GM18526 (cell line): ENCODE measurements around the gene SLC7A1.

Source experiments
- POLR2A ChIP-seq: IDR thresholded peaks from 3 replicates; pipeline ENCODE4 v1.6.1; 2011; ENCODE audit not compliant: insufficient read length; ENCODE audit errors: extremely low read depth

The SLC7A1 gene

DNA sequence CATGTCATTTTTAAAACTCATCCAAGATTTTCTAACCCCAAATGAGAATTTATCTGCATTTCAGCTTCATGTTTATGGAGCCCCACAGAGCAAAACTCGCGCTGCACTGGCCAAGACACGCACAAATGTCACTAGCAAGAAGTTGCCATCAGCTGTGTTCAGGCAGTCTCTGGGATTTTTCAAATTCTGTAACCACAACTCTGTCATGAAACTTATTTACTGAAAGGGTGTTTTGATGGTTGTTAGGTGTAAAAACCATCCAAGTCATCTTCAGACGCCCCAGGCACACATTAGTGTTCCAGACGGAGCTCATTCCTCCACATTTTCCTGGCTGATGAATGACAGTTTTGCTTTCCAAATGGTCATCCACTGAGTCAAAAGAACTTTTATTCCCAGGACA lies 63.4 kb downstream of the SLC7A1 start:
- TF ChIP-seq POLR2A = no peak

DNA sequence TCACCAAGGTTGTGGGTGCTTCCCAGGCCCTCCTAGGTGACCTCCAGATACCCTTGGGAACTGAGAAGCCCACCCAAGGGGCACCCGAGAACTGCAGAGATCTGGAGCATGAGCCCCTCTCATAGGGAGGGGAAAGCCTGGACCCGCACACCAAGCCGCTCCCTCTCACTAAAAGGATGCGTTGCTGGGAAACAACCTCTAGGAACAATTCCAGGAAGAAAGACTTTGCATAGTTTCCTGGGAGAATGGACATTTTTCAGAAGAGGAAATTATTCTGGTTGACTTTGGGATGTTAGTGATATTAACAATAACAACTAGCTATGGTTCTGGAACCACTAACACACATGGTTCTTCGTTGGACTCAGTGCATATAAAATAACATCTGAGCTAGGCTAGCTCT lies 64.6 kb downstream of the SLC7A1 start:
- TF ChIP-seq POLR2A = no peak

- no peak for TF ChIP-seq POLR2A
Observed at GRCh38 chr13:29529754-29530153, 65.7 kb downstream of the SLC7A1 start.

- TF ChIP-seq POLR2A = no peak
Observed at GRCh38 chr13:29527916-29528315, 67.6 kb downstream of the SLC7A1 start.

GRCh38 chr13:29527511-29527910 lies 68.0 kb downstream of the SLC7A1 start:
- TF ChIP-seq POLR2A = no peak

DNA sequence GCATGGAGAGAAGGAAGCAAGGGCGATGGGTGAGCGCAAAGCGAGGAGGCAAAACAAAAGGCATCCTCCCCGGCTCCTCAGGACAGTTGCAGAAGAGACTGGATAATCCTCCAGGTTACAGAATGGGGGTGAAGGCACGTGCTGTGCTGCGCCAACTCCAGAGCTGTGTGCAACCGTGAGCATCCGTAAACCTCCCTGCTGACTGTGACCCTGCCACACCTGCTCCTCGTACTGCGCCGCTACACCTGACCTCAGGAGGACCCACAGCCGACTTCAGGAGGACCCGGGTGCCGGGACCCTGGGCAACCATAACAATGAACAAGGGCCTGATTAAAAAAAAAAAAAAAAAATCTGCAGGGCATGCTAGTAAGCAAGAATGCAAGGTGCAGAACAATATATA lies 68.7 kb downstream of the SLC7A1 start:
- TF ChIP-seq POLR2A = no peak

DNA sequence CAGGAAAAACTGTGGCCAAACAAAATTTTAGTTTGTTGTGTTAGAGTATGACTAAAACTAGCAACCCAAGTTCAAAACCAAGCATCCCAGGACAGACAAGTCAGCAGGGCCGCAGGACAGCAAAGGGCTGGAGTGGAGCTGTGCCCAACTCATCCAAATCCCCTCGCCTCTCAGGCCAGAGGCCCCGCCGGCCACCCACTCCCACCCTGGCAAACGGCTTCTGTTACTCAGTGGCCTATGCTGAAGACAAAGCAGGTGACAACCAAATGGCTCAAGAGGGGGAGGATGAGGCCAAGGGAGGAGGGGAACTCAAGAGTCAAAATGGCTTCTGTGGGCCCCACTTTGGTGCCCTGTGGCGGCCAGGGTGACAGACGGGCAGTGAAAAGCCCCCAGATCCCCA lies 69.7 kb downstream of the SLC7A1 start:
- no peak for TF ChIP-seq POLR2A

DNA sequence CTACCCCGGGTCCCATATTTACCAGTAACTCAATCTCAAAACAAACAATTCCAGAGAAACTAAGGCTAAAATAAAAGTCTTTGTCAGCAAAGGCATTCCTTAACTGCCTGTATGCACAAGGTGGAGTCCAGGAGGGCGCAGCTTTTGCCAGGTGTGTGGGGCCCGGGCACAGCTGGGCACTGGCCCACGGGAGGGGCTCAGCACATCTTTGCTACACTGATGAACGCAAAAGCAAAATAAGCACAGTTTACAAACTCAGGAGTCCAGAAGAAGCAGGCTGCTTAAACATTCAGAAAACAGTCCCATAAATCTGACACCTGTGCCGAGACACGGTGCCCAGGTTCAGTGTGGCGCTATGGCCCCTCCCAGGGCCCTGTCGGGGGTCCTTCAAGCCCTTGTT lies 70.8 kb downstream of the SLC7A1 start:
- TF ChIP-seq POLR2A = no peak

- TF ChIP-seq POLR2A = no peak
Observed at GRCh38 chr13:29524176-29524575, 71.3 kb downstream of the SLC7A1 start.

GRCh38 chr13:29523199-29523961 lies 72.1 kb downstream of the SLC7A1 start:
- no peak for TF ChIP-seq POLR2A

GRCh38 chr13:29522044-29522685 lies 73.3 kb downstream of the SLC7A1 start:
- TF ChIP-seq POLR2A = no peak

DNA sequence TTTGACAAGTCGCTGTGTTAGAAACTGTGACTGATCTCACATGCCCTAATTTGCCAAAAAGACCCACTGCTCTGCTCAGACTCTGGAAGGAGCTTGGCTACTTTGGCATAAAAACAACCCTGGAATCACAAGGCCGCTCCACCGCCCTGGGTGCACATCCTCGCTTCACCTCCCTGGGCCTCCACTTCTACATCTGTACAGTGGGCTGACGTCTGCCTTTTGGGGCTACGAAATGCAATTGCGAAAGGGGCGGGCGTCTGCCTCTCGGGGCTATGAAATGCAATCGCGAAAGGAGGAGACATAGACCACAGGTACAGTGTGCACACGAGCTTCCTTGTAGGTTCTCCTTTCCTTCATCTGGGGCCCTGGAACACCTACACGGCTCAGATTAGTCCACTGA lies 74.2 kb downstream of the SLC7A1 start:
- no peak for TF ChIP-seq POLR2A

DNA sequence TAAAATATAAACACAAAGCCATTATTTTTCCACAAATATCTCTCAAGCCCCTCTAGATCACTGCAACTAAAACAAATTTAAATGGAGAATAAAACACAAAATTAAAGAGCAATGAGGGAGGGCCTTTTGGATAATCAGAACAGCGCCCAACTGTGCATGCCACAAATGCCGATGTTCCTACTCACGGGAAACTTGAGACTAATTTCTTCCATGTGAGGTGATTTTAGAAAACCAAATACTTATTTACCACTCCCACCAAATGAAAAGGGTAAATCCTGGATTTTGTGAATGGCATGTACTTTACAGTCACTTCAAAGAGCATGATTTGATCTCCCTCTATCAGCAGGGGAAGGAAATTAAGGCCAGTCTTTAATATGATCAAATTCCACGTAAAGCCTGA lies 74.8 kb downstream of the SLC7A1 start:
- TF ChIP-seq POLR2A = no peak

DNA sequence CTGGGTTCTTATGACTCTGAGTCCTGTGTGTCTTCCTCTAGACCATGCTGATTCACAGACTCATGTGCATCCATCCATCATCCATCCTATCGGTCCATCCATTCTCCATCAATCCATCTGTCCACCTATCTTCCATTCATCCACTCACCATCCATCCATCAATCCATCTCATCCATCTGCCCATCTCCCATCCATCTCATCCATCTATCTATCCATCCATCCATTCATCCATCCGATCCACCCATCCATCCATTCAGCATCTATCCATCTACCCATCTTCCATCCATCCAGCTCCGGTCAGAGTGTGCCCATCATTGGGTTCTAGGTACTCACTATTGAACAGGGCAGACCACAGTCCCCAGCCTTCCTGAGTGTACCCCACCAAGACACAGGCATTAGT lies 75.6 kb downstream of the SLC7A1 start:
- TF ChIP-seq POLR2A = no peak

DNA sequence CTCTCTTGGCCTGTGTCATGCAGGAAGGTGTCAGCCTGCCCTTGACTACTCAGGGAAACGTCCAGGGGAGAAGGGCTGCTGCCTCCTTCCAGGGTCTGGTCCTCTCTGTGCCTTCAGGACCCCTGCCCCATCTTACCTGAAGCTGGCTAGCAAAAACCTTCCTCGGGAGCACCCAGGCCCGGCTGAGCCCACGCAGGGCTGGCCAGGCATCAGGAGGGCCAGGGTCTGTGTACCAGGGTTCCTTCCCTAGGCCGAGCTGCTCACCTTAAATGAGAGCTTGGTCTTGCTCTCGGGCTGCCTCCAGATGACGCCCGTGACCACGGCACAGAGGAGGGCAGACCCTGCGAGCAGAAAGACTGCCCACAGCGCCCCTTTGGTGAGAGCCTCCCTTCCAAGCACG lies 78.6 kb downstream of the SLC7A1 start:
- TF ChIP-seq POLR2A = no peak

GRCh38 chr13:29516012-29516411 lies 79.5 kb downstream of the SLC7A1 start:
- no peak for TF ChIP-seq POLR2A

DNA sequence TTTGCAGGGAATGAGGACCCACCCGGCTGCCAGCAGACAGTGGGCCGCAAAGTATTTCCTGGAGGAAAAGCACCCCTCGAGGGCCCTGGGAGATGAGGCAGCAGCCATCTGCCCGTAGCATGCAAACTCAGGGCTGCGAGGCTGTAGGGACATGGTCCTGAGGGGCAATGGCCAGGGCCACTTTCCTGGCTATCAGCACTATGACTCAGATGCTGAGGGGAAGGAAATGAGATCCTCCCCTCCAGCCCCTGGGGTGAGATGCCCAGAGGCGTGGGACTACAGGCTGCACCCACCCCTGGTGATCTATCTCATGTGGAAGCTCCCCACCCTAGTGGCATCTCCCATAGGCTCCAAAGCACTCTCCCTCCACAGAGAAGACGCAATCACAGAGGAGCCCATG lies 80.1 kb downstream of the SLC7A1 start:
- TF ChIP-seq POLR2A = no peak
